CD14-positive monocyte (primary cell): Measurements from ENCODE around the gene NEK2. TPM values are rescaled to one million over a fixed set of nuclear protein-coding genes. Genes with fewer than 3 reads are reported as not detected.
"Not testable (repeated sequence)": the region's sequence is repeated elsewhere in the genome, so short reads cannot be mapped to it uniquely, and the experiment has no call there.

Source experiments
- DNase-seq, 3 donors: peaks; one replicate each; pipeline ENCODE4 v3.0.0-alpha.2; 2011 to 2022
- H2AFZ ChIP-seq: 2 replicates; pipeline ENCODE4 v1.6.0; 2012; ENCODE audit warnings: mild to moderate bottlenecking, low read depth, low read length, inconsistent platforms; ENCODE audit not compliant: insufficient read depth, poor library complexity, severe bottlenecking
- H3K27ac ChIP-seq, 2 donors: 1 replicate in 1 of 2; 2 replicates in 1 of 2; pipeline ENCODE4 v1.5.1; 2012 to 2013; ENCODE audit warnings: low read length in 2 of 2, control low read depth in 1 of 2, inconsistent platforms in 1 of 2, low read depth in 1 of 2, mild to moderate bottlenecking in 1 of 2
- H3K27me3 ChIP-seq, 2 donors: one replicate each; pipeline versions ENCODE4 v1.6.0 to v1.6.1; 2011 to 2013; ENCODE audit warnings: low read length in 2 of 2; ENCODE audit not compliant: control insufficient read depth in 2 of 2, insufficient read depth in 2 of 2
- H3K36me3 ChIP-seq, 2 donors: replicated peaks in 1 of 2; 1 replicate in 1 of 2; 2 replicates in 1 of 2; pipeline versions ENCODE4 v1.5.1 to v1.6.1; 2012 to 2013; ENCODE audit warnings: low read length in 2 of 2, control low read depth in 1 of 2, inconsistent platforms in 1 of 2, mild to moderate bottlenecking in 1 of 2; ENCODE audit not compliant: insufficient read depth in 2 of 2, control insufficient read depth in 1 of 2
- H3K4me1 ChIP-seq, 2 donors: 1 replicate in 1 of 2; 2 replicates in 1 of 2; pipeline versions ENCODE4 v1.5.1 to v1.6.1; 2012 to 2013; ENCODE audit warnings: low read length in 2 of 2, control low read depth in 1 of 2, inconsistent platforms in 1 of 2, mild to moderate bottlenecking in 1 of 2, moderate library complexity in 1 of 2; ENCODE audit not compliant: insufficient read depth in 2 of 2, control insufficient read depth in 1 of 2
- H3K4me2 ChIP-seq: replicated peaks from 2 replicates; pipeline ENCODE3; 2012; ENCODE audit warnings: low read length, moderate library complexity, mild to moderate bottlenecking; ENCODE audit not compliant: poor library complexity, severe bottlenecking; ENCODE audit errors: extremely low read depth
- H3K4me3 ChIP-seq, 3 experiments: fragments of 200-600 bp in 1 of 3; sonication (generic) in 1 of 3; replicated peaks in 1 of 3; 1 replicate in 2 of 3; 2 replicates in 1 of 3; pipeline ENCODE4 v1.5.1; 2011 to 2013; ENCODE audit warnings: low read length in 3 of 3, mild to moderate bottlenecking in 3 of 3, control low read depth in 2 of 3, low read depth in 2 of 3, inconsistent platforms in 1 of 3, moderate library complexity in 1 of 3
- H3K79me2 ChIP-seq: 2 replicates; pipeline ENCODE4 v1.6.0; 2012; ENCODE audit warnings: mild to moderate bottlenecking, control low read depth, inconsistent platforms, low read length, moderate library complexity; ENCODE audit not compliant: insufficient read depth
- H3K9ac ChIP-seq: 2 replicates; pipeline ENCODE4 v1.6.0; 2017; ENCODE audit warnings: low read length, mild to moderate bottlenecking; ENCODE audit not compliant: insufficient read depth, poor library complexity, severe bottlenecking
- H3K9me3 ChIP-seq, 2 donors: replicated peaks in 1 of 2; 1 replicate in 1 of 2; 2 replicates in 1 of 2; pipeline versions ENCODE4 v1.5.1 to v1.6.1; 2012 to 2013; ENCODE audit warnings: low read length in 2 of 2, control low read depth in 1 of 2; ENCODE audit not compliant: control insufficient read depth in 1 of 2, insufficient read depth in 1 of 2
- H4K20me1 ChIP-seq: 2 replicates; pipeline ENCODE4 v1.6.0; 2012; ENCODE audit warnings: mild to moderate bottlenecking, low read length, control low read depth, moderate library complexity; ENCODE audit not compliant: insufficient read depth
- H3K27ac Mint-ChIP-seq, 7 donors: one replicate each; pipeline ENCODE4 v1.8.0; 2020; ENCODE audit warnings: mild to moderate bottlenecking in 7 of 7, mixed read lengths in 7 of 7, moderate library complexity in 6 of 7, inconsistent platforms in 2 of 7
- H3K27me3 Mint-ChIP-seq, 3 donors: one replicate each; pipeline ENCODE4 v1.8.0; 2021 to 2022; ENCODE audit warnings: low read depth in 3 of 3, mild to moderate bottlenecking in 3 of 3, mixed read lengths in 3 of 3, moderate library complexity in 3 of 3, inconsistent platforms in 1 of 3
- H3K36me3 Mint-ChIP-seq, 2 donors: one replicate each; pipeline ENCODE4 v1.8.0; 2020; ENCODE audit warnings: mixed read lengths in 2 of 2, inconsistent platforms in 1 of 2, mild to moderate bottlenecking in 1 of 2
- H3K4me1 Mint-ChIP-seq: one replicate; pipeline ENCODE4 v1.8.0; 2020; ENCODE audit warnings: mild to moderate bottlenecking, mixed read lengths
- H3K4me3 Mint-ChIP-seq, 2 donors: one replicate each; pipeline ENCODE4 v1.8.0; 2020; ENCODE audit warnings: mild to moderate bottlenecking in 2 of 2, mixed read lengths in 2 of 2, moderate library complexity in 1 of 2
- H3K9me3 Mint-ChIP-seq, 7 donors: one replicate each; pipeline ENCODE4 v1.8.0; 2020 to 2022; ENCODE audit warnings: mixed read lengths in 7 of 7, mild to moderate bottlenecking in 6 of 7, moderate library complexity in 6 of 7, inconsistent platforms in 2 of 7
- CTCF ChIP-seq: fragments of 200-600 bp; IDR thresholded peaks from one replicate; pipeline ENCODE4 v1.8.0; 2022; ENCODE audit warnings: antibody characterized with exemption, mild to moderate bottlenecking
- WGBS: methylation state at CpG from one replicate; pipeline ENCODE4 v1.1.5; 2013; ENCODE audit warnings: missing lambda C conversion rate; ENCODE audit not compliant: insufficient coverage; 5-methylcytosine and 5-hydroxymethylcytosine counted together
- intact Hi-C, 2 donors: fragments of 100-400 bp; cut with micrococcal nuclease; formaldehyde crosslinking; loops; one replicate each; pipeline versions ENCODE4 v1.15.0 to v1.15.1; 2023
- polyA plus RNA-seq, 3 donors: library from polyadenylated mRNA; depleted of rRNA in 1 of 3; unstranded in 2 of 3; stranded (reverse) in 1 of 3; fragments of 300-500 nt in 2 of 3; fragments of >200 nt in 1 of 3; fragmentation: Illumina TruSeq in 2 of 3; gene quantifications; 1 replicate in 2 of 3; 2 replicates in 1 of 3; pipeline ENCODE4 v1.2.3, GENCODE V29; 2012 to 2021

The NEK2 gene
- polyA plus RNA-seq, 3 donors: not detected

DNA sequence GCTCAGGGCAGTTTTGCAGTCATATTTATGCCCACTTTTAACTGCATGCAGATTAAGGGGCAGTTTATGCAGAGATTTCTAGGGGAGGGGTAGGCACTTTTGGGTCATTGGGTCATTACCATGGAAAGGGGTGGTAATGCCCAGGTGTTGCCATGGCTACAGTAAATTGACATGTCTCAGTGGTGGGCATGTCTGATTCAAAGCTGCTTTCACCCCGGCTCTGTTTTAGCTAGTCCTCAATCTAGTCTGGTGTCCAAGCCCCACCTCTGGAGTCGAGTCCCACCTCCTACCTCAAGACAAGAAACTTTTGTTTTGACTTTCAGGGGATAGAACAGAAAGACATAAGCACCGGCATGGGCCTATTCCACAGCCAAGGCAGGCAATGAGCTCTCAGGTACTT lies 8.9 kb upstream of the NEK2 start:
- intact Hi-C loops: loop anchor here in 1 of 2 donors (10.0 kb wide), 1 partner anchor 350 kb away; the partner anchor contains the start of genes DTL and INTS7
- TF ChIP-seq CTCF: no peak
- H3K27ac Mint-ChIP-seq: no peak overlapping the region
- no peaks in the 10 kb centered on the region for H3K9me3 ChIP-seq
- H3K4me2 ChIP-seq: no peak overlapping the region
- WGBS: 92% methylated on average over 3 of the region's 3 CpGs
- H3K9me3 Mint-ChIP-seq: no peaks in the 10 kb centered on the region
- H3K79me2 ChIP-seq: no peaks in the 10 kb centered on the region
- peaks cover 3% of the 10 kb centered on the region for H3K4me1 Mint-ChIP-seq
- peaks cover 2 to 9% (median 5%) of the 10 kb centered on the region in 3 donors for H3K27me3 Mint-ChIP-seq
- no peaks in the 10 kb centered on the region for H3K36me3 Mint-ChIP-seq
- H3K4me3 Mint-ChIP-seq: no peak overlapping the region
- H3K36me3 ChIP-seq: no peaks in the 10 kb centered on the region
- no peak overlapping the region for H3K27ac ChIP-seq
- no peak overlapping the region for H3K9ac ChIP-seq
- no peak overlapping the region for H2AFZ ChIP-seq
- no peak overlapping the region for H3K4me3 ChIP-seq
- H4K20me1 ChIP-seq: no peaks in the 10 kb centered on the region
- H3K27me3 ChIP-seq: no peaks in the 10 kb centered on the region
- no peak for DNase-seq
- no peaks in the 10 kb centered on the region for H3K4me1 ChIP-seq

DNA sequence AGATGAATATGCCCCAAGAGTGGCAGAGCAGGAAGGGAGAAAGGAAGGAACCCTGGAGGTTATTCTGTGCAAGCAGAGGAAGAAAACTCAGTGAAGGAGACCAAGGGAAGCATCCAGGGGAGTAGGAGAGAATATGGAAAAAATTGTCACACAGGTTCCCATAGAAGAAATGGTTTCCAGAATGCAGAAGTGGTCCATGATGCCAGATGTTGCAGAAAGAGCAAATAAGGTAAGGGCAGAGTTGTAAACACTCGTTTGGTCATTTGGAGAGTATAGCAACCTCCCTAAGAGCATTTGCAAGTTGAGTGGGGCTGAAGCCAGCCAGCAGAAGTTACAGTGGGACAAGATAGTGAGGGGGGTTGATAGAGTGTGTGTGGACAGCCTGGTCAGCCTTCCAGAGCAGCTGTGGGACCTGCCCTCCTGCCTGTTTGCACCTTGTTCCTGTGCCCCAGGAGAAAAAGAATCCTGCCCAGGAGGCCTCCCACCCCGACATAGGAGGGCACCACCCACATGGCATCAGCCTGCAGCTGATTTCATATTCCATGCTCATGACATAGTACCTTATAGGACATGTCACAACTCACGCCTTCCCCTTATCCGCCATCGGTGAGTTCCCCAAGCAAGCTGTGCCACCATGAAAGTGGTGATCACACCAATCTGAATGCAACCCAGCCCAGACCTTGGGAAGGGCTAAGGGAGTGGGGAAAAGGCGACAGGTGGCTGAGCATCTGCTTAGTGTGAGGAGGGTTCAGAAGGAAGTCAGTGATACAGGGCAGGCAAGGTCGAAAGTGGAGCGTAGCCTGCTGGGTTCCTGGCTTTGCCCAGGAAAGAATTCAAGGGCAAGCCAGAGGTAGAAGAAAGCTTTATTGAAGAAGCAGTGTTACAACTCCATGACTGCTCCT lies 8.2 kb upstream of the NEK2 start:
- Histone ChIP-seq H3K4me1 (no peaks in the 10 kb centered on the region), H3K9me3 (no peaks in the 10 kb centered on the region), H3K27me3 (no peaks in the 10 kb centered on the region), H3K27ac (no peak overlapping the region), H3K4me3 (no peak overlapping the region), H3K4me2 (no peak overlapping the region), H3K9ac (no peak overlapping the region), H3K36me3 (no peaks in the 10 kb centered on the region), H3K79me2 (no peaks in the 10 kb centered on the region), H2AFZ (no peak overlapping the region), H4K20me1 (no peaks in the 10 kb centered on the region)
- 83% methylated on average over 4 of the region's 8 CpGs for WGBS
- Mint-ChIP-seq H3K9me3 (no peaks in the 10 kb centered on the region), H3K36me3 (no peaks in the 10 kb centered on the region), H3K27ac (peak overlapping the region in 1 of 7 donors; percentile 1), H3K27me3 (peaks cover 2 to 9% (median 5%) of the 10 kb centered on the region in 3 donors), H3K4me3 (no peak overlapping the region), H3K4me1 (peaks cover 3% of the 10 kb centered on the region)
- no peak for DNase-seq
- intact Hi-C loops: loop anchor here in 1 of 2 donors (10.0 kb wide), 1 partner anchor 351 kb away; the partner anchor contains the start of genes DTL and INTS7
- TF ChIP-seq CTCF: no peak

DNA sequence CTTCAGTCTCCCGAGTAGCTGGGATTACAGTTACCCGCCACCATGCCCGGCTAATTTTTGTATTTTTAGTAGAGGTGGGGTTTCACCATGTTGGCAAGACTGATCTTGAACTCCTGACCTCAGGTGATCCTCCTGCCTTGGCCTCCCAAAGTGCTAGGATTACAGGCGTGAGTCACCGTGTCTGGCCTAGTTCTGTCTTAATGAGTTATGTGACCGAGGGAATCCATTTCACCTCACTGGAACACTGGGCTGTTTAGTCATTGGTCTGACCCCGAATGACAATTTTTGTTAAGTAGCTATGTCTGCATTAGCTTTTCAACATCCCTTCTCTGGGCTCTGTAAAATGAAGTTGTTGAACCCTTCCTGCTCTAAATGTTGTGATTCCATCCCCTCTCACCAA lies 6.8 kb upstream of the NEK2 start:
- not testable (repeated sequence) for H3K27ac ChIP-seq, H3K36me3 Mint-ChIP-seq, H3K9me3 ChIP-seq, H3K9me3 Mint-ChIP-seq, H2AFZ ChIP-seq, H3K4me1 Mint-ChIP-seq, DNase-seq, H3K27me3 Mint-ChIP-seq, H3K36me3 ChIP-seq, H3K79me2 ChIP-seq, H3K4me3 ChIP-seq, H3K9ac ChIP-seq, H3K4me3 Mint-ChIP-seq, H4K20me1 ChIP-seq, H3K27me3 ChIP-seq, H3K4me2 ChIP-seq, H3K4me1 ChIP-seq
- intact Hi-C loops: loop anchor here in 1 of 2 donors (10.0 kb wide), 1 partner anchor 353 kb away; the partner anchor contains the start of genes DTL and INTS7
- WGBS: 100% methylated on average over 2 of the region's 7 CpGs
- peak overlapping the region in 1 of 7 donors; percentile 23 for H3K27ac Mint-ChIP-seq
